ENCODE measurements around the gene NDUFB6.

The NDUFB6 gene

GRCh38 chr9:32516241-32516640 is 56.7 kb downstream of the NDUFB6 start:
- no peak for DNase-seq

GRCh38 chr9:32508728-32509127 is 64.2 kb downstream of the NDUFB6 start:
- DNase-seq: no peak

GRCh38 chr9:32503008-32503407 is 70.0 kb downstream of the NDUFB6 start:
- DNase-seq: no peak

Measured in NCI-H1436 treated with DMSO at 0.1 percent for 48 hours (cell line).